Measurements from ENCODE around the gene APOL6. TPM values are rescaled to one million over a fixed set of nuclear protein-coding genes. Genes with fewer than 3 reads are reported as not detected.

Gene APOL6
- total RNA-seq, 4 donors from 2014 or later: 5.3 to 19.8 (median 13.0) TPM

GRCh38 chr22:35651085-35651484 lies 2.8 kb downstream of the APOL6 start:
- DNase-seq: no peak
- peaks cover 8 to 10% of the 10 kb centered on the region in 2 donors for H3K4me1 ChIP-seq
- no peaks in the 10 kb centered on the region for H3K36me3 ChIP-seq
- no peaks in the 10 kb centered on the region for H3K9me3 ChIP-seq
- H3K27me3 ChIP-seq: no peaks in the 10 kb centered on the region
- H3K4me3 ChIP-seq: no peak overlapping the region
- TF ChIP-seq POLR2A (IDR thresholded peaks at IDR 0.05) (no peak), CTCF (IDR thresholded peaks at IDR 0.05) (no peak)
- H3K27ac ChIP-seq: no peak overlapping the region
- intact Hi-C loops (cut with DNase I; ENCODE audit: low total_unique reads): no loop called here

- Histone ChIP-seq H3K36me3 (no peaks in the 10 kb centered on the region), H3K27ac (no peak overlapping the region), H3K27me3 (no peaks in the 10 kb centered on the region), H3K4me1 (no peaks in the 10 kb centered on the region), H3K9me3 (no peaks in the 10 kb centered on the region), H3K4me3 (no peak overlapping the region)
- TF ChIP-seq POLR2A (IDR thresholded peaks at IDR 0.05) (no peak), CTCF (IDR thresholded peaks at IDR 0.05) (no peak)
- no peak for DNase-seq
- intact Hi-C loops (cut with DNase I; ENCODE audit: low total_unique reads): no loop called here
Measured at GRCh38 chr22:35653824-35654223, 5.6 kb downstream of the APOL6 start.

GRCh38 chr22:35656284-35656752 lies 8.1 kb downstream of the APOL6 start:
- no peak for DNase-seq
- Histone ChIP-seq H3K27ac (no peak overlapping the region), H3K36me3 (no peaks in the 10 kb centered on the region), H3K27me3 (no peaks in the 10 kb centered on the region), H3K4me3 (no peak overlapping the region), H3K9me3 (no peaks in the 10 kb centered on the region), H3K4me1 (no peaks in the 10 kb centered on the region)
- intact Hi-C loops (cut with DNase I; ENCODE audit: low total_unique reads): no loop called here
- TF ChIP-seq POLR2A (IDR thresholded peaks at IDR 0.05): no peak
- no peak for TF ChIP-seq CTCF (IDR thresholded peaks at IDR 0.05)

- H3K36me3 ChIP-seq: no peaks in the 10 kb centered on the region
- H3K9me3 ChIP-seq: no peaks in the 10 kb centered on the region
- H3K4me3 ChIP-seq: no peak overlapping the region
- DNase-seq: no peak
- intact Hi-C loops (cut with DNase I; ENCODE audit: low total_unique reads): no loop called here
- no peaks in the 10 kb centered on the region for H3K27me3 ChIP-seq
- H3K27ac ChIP-seq: no peak overlapping the region
- no peaks in the 10 kb centered on the region for H3K4me1 ChIP-seq
- no peak for TF ChIP-seq POLR2A (IDR thresholded peaks at IDR 0.05)
- no peak for TF ChIP-seq CTCF (IDR thresholded peaks at IDR 0.05)
Measured at GRCh38 chr22:35657571-35658312, 9.5 kb downstream of the APOL6 start.

GRCh38 chr22:35660291-35661127 lies 12.3 kb downstream of the APOL6 start:
- Histone ChIP-seq H3K27ac (peak overlapping the region in 1 of 2 donors; percentile 14), H3K4me1 (no peaks in the 10 kb centered on the region), H3K9me3 (no peaks in the 10 kb centered on the region), H3K27me3 (no peaks in the 10 kb centered on the region), H3K36me3 (no peaks in the 10 kb centered on the region), H3K4me3 (no peak overlapping the region)
- intact Hi-C loops (cut with DNase I; ENCODE audit: low total_unique reads): no loop called here
- DNase-seq: no peak
- TF ChIP-seq CTCF (IDR thresholded peaks at IDR 0.05): no peak
- no peak for TF ChIP-seq POLR2A (IDR thresholded peaks at IDR 0.05)

All from uterus (tissue), 4 donors.